HG03378 (cell line): Measurements from ENCODE around the gene ERVMER34-1.

ENCODE experiments used
- ATAC-seq: cut with Tn5 transposase; IDR thresholded peaks from one replicate; pipeline ENCODE4 v1.9.1; 2021; ENCODE audit warnings: mild to moderate bottlenecking, moderate library complexity; ENCODE audit not compliant: unreplicated experiment

Gene ERVMER34-1

GRCh38 chr4:52721968-52722815, 29.0 kb downstream of the ERVMER34-1 start:
- ATAC-seq, result peak; percentile 85

DNA sequence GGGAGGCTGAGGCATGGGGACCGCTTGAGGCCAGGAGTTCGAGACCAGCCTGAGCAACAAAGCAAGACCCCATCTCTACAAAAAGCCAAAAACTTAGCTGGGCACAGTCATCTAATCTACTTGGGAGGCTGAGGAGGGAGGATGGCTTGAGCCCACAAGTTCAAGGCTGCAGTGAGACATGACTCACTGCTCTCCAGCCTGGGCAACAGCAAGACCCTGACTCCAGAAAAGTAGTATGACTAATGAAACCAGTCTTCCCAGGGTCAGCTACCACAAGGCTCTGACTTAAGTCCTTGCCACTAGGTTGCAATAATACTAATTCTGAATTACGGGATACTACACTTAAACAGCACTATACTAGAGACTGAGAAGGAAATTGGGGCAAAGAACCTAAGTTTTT, 33.1 kb downstream of the ERVMER34-1 start:
- no peak for ATAC-seq

DNA sequence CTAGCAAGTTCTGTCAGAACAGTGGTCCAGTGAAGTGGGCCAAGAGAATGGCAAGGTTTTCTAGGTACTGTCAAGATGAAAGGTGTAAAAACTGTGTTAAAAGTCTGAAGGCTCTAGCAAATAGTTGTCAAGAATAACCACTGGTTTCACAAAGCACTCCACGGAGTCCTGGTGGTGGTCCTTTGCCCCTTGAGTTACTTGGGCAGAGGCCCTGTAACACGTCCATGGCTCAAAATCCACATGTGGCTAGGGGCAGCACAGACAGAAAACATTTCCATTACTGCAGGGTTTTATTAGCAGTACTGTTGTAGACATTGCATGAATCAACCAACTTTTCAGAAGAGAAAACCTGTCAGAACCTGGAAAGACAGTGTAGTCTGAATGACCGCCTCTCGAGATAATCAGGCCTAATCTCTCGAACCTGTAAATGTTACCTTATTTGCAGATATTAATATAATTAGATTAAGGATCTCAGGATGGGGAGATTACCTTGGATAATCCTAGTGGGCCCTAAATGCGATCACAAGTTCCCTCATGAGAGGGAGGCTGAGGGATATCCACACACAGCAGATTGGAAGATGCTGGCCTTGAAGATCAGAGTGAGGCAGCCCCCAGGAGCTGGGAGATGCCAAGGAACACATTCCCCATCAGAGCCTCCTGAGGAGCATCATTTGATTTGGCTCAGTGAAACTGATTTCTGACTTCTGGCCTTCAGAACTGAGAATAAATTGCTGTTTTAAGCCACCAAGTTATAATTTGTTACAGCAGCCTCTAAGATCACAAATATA, 34.7 kb downstream of the ERVMER34-1 start:
- ATAC-seq, result no peak

DNA sequence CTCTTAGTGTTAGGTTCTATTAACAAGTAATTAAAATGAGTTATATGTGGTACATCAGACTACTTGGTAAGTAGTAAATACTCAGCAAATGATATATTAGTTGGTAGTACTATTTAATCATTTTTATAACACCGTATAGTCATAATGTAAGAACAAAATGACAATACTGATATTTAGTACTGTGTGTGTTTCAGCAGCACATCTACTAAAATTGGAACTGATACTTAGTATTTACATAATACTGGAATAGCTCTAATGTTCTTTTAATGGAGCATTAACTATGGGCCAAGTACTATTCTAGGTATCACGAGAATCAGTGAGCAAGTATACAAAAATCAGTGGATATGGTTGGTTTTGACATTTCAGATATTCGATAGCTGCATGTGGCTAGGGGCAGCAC, 35.3 kb downstream of the ERVMER34-1 start:
- no peak for ATAC-seq

DNA sequence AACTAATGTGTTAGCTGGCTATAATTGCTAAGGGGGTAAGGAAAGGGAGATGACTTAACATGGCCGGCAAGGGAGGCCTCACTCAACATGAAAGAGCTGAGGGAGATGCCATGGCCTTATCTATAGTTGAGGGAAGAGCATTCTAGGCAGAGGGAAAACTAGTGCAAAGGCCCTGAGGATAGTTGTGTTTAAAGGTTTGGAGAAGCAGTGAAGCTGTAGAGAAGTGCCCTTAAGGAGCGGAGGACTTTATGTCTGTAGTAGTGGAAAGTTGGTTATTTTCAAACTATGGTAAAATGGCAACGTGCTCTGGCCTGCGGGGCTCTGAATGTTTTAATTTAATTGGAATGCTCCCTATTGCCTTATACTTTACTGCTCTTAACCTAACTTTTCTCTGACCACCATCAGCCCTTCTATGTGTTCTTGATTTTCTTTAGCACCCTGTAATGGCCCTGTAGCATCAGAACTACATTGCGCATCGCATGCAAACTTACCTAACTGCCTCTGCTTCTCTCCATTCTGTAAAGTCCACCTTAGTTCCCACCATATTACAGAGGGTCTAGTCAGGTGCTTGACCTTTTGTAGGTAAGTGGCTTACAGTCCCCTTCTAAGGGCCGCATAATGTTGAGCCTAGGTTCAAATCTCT, 35.8 kb downstream of the ERVMER34-1 start:
- ATAC-seq, result no peak

GRCh38 chr4:52714597-52715254, 36.5 kb downstream of the ERVMER34-1 start:
- ATAC-seq, result no peak

GRCh38 chr4:52713456-52713937, 37.7 kb downstream of the ERVMER34-1 start:
- no peak for ATAC-seq

DNA sequence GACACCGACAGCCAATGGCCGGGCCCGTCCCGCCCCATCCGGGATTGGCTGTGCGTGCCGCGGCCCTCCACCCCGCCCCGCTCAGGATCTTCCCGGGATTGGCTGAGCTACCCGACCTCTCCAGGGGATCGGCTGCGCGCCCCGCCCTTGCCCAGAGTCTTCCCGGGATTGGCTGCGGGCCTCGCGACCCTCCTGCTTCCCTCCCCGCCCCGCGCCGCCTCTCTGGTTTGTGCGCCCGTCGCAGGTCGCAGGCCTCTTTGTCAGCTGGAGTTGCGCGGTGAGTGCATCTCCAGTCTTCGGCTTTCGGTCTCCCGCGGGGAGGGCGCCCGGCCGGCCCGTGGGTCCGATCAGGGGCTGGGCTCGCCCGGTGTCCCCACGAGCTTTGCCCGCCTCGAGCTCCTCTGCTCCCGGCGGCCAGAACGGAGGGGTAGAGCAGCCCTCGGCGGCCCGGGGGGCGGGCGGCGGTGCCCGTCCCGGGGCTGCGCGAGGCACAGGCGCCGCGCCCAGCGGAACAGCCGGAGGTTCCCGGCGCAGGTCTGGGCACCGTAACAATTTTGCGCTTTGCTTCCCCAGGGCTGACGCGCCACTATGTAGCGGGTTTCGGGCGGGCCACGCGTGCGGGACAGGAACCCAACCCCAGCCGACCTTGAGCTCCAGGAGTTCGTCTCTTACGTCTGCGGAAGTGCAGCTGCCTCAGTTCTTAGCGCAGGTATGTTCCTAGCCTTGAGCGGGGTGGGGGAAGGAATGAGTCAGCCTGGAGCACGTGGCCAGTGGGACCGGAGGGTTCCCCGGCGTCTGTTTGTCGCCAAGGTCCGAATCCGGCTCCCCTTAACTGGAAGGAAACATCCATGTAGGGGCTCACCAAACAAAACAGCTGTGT, 38.7 kb downstream of the ERVMER34-1 start:
- peak; percentile 83 for ATAC-seq

DNA sequence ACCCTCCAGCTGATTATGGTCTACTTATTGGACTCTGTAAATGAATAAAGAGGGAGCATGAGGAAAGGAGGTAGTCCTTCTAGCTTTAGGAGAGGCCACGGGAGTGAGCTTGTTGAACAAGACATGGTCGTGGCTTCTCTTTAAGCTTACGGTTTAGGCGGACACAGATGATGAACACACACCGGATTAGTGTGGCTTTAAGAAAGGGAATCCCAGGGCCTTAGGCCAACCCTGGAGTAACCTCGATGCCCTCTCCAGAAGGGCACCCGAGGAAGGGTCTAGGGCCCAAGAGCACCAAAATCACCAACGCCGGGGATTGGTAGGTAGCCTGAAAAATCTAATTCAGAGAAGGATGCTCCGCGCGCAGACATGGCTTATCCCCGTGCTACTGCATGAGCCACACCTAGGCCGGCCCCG, 39.4 kb downstream of the ERVMER34-1 start:
- peak; percentile 6 for ATAC-seq

GRCh38 chr4:52711272-52711671, 40.0 kb downstream of the ERVMER34-1 start:
- no peak for ATAC-seq

GRCh38 chr4:52709155-52709554, 42.1 kb downstream of the ERVMER34-1 start:
- ATAC-seq, result no peak

- no peak for ATAC-seq
Observed at GRCh38 chr4:52704661-52705060, 46.6 kb downstream of the ERVMER34-1 start.

- ATAC-seq, result no peak
Observed at GRCh38 chr4:52704133-52704532, 47.1 kb downstream of the ERVMER34-1 start.

DNA sequence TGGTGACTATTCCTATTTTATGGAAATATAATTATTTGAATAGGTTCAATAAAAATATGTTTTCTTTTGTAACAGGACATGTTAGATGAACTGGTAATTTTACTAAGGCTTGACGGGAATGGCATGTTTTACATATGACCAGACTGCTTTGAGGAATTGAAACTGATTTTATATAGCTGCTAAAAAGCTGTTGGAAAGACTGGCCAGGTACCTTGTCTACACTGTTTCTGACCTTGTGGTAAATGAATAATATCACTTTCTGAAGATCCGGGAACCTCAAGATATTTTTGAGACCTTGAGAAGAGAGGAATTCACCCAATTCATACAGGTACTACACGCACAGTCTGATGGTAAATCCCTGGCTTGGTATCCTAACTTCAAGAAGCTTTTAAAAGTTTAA, 50.0 kb downstream of the ERVMER34-1 start:
- peak; percentile 97 for ATAC-seq

- ATAC-seq, result no peak
Observed at GRCh38 chr4:52694936-52695335, 56.3 kb downstream of the ERVMER34-1 start.

DNA sequence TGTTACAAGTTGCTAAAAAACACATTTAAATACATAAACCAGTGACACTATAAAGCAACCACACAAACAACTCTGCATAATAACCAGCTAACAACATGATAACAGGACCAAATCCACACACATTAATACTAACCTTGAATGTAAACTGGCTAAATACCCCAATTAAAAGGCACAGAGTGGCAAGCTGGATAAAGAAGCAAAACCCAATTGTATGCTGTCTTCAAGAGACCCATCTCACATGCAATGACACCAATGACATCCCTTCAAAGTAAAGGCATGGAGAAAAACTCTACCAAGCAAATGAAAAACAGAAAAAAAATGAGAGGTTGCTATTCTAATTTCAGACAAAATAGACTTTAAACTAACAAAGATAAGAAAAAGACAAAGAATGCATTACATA, 57.7 kb downstream of the ERVMER34-1 start:
- ATAC-seq, result no peak
